B cell (primary cell): ENCODE results near the gene RIC1. TPM values are rescaled to one million over a fixed set of nuclear protein-coding genes. Genes with fewer than 3 reads are reported as not detected.

Experiments
- ATAC-seq: fragments of 200-7000 bp; cut with Tn5 transposase; one replicate; pipeline ENCODE4 v1.10.0; 2021; ENCODE audit warnings: low read depth, mild to moderate bottlenecking, moderate number of reproducible peaks, moderate library complexity
- CTCF ChIA-PET: fragments of 350-600 bp; sonication (Branson Sonifier 250); formaldehyde crosslinking; loops from one replicate; lab custom pipeline; 2021; ENCODE audit warnings: antibody characterized with exemption, inconsistent platforms; lab: Charles Lee
- POLR2A ChIA-PET: fragments of 350-600 bp; sonication (Branson Sonifier 250); formaldehyde crosslinking; loops from one replicate; lab custom pipeline; 2021; ENCODE audit warnings: antibody characterized with exemption; lab: Charles Lee
- DNase-seq: peaks from one replicate; pipeline ENCODE4 v3.0.0; 2013
- H2AFZ ChIP-seq: 2 replicates; pipeline ENCODE4 v1.6.1; 2012; ENCODE audit warnings: mild to moderate bottlenecking, low read depth, low read length; ENCODE audit not compliant: insufficient read depth, poor library complexity, severe bottlenecking
- H3K27ac ChIP-seq, 2 donors: 1 replicate in 1 of 2; 2 replicates in 1 of 2; pipeline ENCODE4 v1.5.1; 2012 to 2013; ENCODE audit warnings: low read length in 2 of 2, mild to moderate bottlenecking in 2 of 2, moderate library complexity in 1 of 2
- H3K27me3 ChIP-seq, 4 experiments: fragments of 200-600 bp in 1 of 4; sonication (generic) in 1 of 4; replicated peaks in 1 of 4; 1 replicate in 2 of 4; 2 replicates in 2 of 4; pipeline versions ENCODE4 v1.6.1 to v1.7.0; 2013 to 2016; ENCODE audit warnings: low read length in 3 of 4, mild to moderate bottlenecking in 2 of 4, mixed read lengths in 1 of 4, moderate library complexity in 1 of 4; ENCODE audit not compliant: insufficient read depth in 4 of 4, control insufficient read depth in 3 of 4; ENCODE audit errors: control extremely low read depth in 1 of 4
- H3K36me3 ChIP-seq, 2 experiments: replicated peaks in 1 of 2; 1 replicate in 1 of 2; 2 replicates in 1 of 2; pipeline versions ENCODE4 v1.6.1 to v1.7.1; 2013; ENCODE audit warnings: low read length in 1 of 2; ENCODE audit not compliant: insufficient read depth in 2 of 2, control insufficient read depth in 1 of 2; ENCODE audit errors: control extremely low read depth in 1 of 2, extremely low read depth in 1 of 2
- H3K4me1 ChIP-seq, 2 donors: fragments of 200-600 bp in 1 of 2; sonication (generic) in 1 of 2; 1 replicate in 1 of 2; 2 replicates in 1 of 2; pipeline versions ENCODE4 v1.5.1 to v1.6.1; 2013 to 2017; ENCODE audit warnings: low read length in 2 of 2; ENCODE audit not compliant: control insufficient read depth in 2 of 2, insufficient read depth in 2 of 2
- H3K4me2 ChIP-seq: replicated peaks from 2 replicates; pipeline ENCODE3; 2012; ENCODE audit warnings: mild to moderate bottlenecking, low read depth, low read length; ENCODE audit not compliant: poor library complexity, severe bottlenecking
- H3K4me3 ChIP-seq, 5 experiments: fragments of 200-600 bp in 1 of 5; sonication (generic) in 1 of 5; 1 replicate in 3 of 5; 2 replicates in 2 of 5; pipeline versions ENCODE4 v1.5.1 to v1.7.0; 2011 to 2016; ENCODE audit warnings: low read length in 4 of 5, mild to moderate bottlenecking in 4 of 5, low read depth in 2 of 5, control low read depth in 1 of 5, moderate library complexity in 1 of 5; ENCODE audit not compliant: insufficient read depth in 1 of 5; ENCODE audit errors: control extremely low read depth in 1 of 5, extremely low read depth in 1 of 5
- H3K79me2 ChIP-seq: fragments of 200-600 bp; sonication (generic); one replicate; pipeline ENCODE4 v1.6.0; 2016; ENCODE audit warnings: low read length; ENCODE audit not compliant: control insufficient read depth, insufficient read depth
- H3K9ac ChIP-seq: fragments of 200-600 bp; sonication (generic); 2 replicates; pipeline ENCODE4 v1.6.1; 2017; ENCODE audit warnings: mild to moderate bottlenecking, low read length, moderate library complexity
- H3K9me3 ChIP-seq, 3 donors: one replicate each; pipeline versions ENCODE4 v1.6.1 to v1.7.1; 2013; ENCODE audit warnings: low read length in 2 of 3; ENCODE audit not compliant: control insufficient read depth in 2 of 3, insufficient read depth in 1 of 3; ENCODE audit errors: control extremely low read depth in 1 of 3
- H4K20me1 ChIP-seq: 2 replicates; pipeline ENCODE4 v1.6.0; 2012; ENCODE audit warnings: mild to moderate bottlenecking, low read length; ENCODE audit not compliant: insufficient read depth, control insufficient read depth, poor library complexity, severe bottlenecking
- H3K27ac Mint-ChIP-seq: one replicate; pipeline ENCODE4 v1.8.0; 2021; ENCODE audit warnings: mixed read lengths
- H3K27me3 Mint-ChIP-seq: one replicate; pipeline ENCODE4 v1.8.0; 2021; ENCODE audit warnings: mixed read lengths
- H3K4me1 Mint-ChIP-seq: one replicate; pipeline ENCODE4 v1.8.0; 2021; ENCODE audit warnings: mixed read lengths
- H3K4me3 Mint-ChIP-seq: one replicate; pipeline ENCODE4 v1.8.0; 2021; ENCODE audit warnings: mixed read lengths
- H3K9me3 Mint-ChIP-seq: one replicate; pipeline ENCODE4 v1.8.0; 2022; ENCODE audit warnings: mixed read lengths; ENCODE audit not compliant: insufficient read depth
- CTCF ChIP-seq: fragments of 200-600 bp; IDR thresholded peaks from one replicate; pipeline ENCODE4 v1.8.0; 2022; ENCODE audit warnings: antibody characterized with exemption, mild to moderate bottlenecking
- EZH2 ChIP-seq: IDR thresholded peaks from 2 replicates; pipeline ENCODE4 v1.6.1; 2012; ENCODE audit warnings: borderline replicate concordance, low read depth, mild to moderate bottlenecking, moderate library complexity, low read length; ENCODE audit not compliant: insufficient read depth, poor library complexity, severe bottlenecking
- WGBS: methylation state at CpG from one replicate; pipeline ENCODE4 v1.1.5; 2013; ENCODE audit warnings: missing lambda C conversion rate; ENCODE audit not compliant: insufficient coverage; 5-methylcytosine and 5-hydroxymethylcytosine counted together
- intact Hi-C: fragments of 100-400 bp; cut with micrococcal nuclease; formaldehyde crosslinking; loops from one replicate; pipeline ENCODE4 v1.10.0; 2022
- polyA plus RNA-seq: library from polyadenylated mRNA; depleted of rRNA; stranded (reverse); fragments of >200 nt; gene quantifications from 2 replicates; pipeline ENCODE4 v1.2.3, GENCODE V29; 2012
- total RNA-seq, 2 donors: library from RNA; stranded (reverse); fragments of 120-200 nt in 1 of 2; gene quantifications; 1 replicate in 1 of 2; 2 replicates in 1 of 2; pipeline versions ENCODE4 v1.2.3 to v1.2.4, GENCODE V29; 2013 to 2022

Gene RIC1
- total and polyA plus RNA-seq, 2 donors (not counting 1 experiment from before 2014, with no cell fraction given), result 20.7 to 58.8 TPM

DNA sequence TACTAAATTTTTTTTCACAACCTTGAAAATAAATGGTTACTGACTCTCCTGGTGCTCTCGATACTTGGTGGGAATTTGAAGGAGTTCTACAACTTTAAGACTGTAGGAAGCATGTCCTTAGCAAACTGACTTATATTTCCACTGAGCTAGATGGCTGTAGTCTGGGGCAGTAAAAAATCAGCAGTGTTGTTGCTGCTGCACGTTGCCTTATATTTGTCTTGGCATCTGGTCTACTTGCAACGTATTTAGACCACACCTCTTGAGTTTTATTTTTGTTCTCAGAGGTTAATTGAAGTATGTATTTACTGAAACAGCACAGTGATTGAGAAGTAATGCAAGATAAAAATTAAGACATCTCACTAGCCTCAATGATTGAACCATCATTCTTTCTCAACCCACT is 127.7 kb downstream of the RIC1 start:
- Mint-ChIP-seq H3K4me3 (no peak overlapping the region), H3K9me3 (no peaks in the 10 kb centered on the region), H3K4me1 (peaks cover 6% of the 10 kb centered on the region), H3K27me3 (no peaks in the 10 kb centered on the region), H3K27ac (no peak overlapping the region)
- ChIA-PET CTCF (interaction anchor here (0.6 to 0.7 kb wide), 2 partner anchors 48 to 68 kb away, joined by 3 to 4 read pairs; no protein-coding TSS in a partner anchor), POLR2A (no interaction called here)
- Histone ChIP-seq H2AFZ (no peak overlapping the region), H3K79me2 (no peaks in the 10 kb centered on the region), H3K4me2 (no peak overlapping the region), H3K4me3 (no peak overlapping the region), H3K4me1 (no peaks in the 10 kb centered on the region), H3K9ac (no peak overlapping the region), H3K36me3 (peaks cover 2 to 24% of the 10 kb centered on the region in 2 experiments), H4K20me1 (no peaks in the 10 kb centered on the region), H3K27ac (peak overlapping the region in 1 of 2 donors; percentile 23), H3K9me3 (no peaks in the 10 kb centered on the region), H3K27me3 (no peaks in the 10 kb centered on the region)
- ATAC-seq (no peak), DNase-seq (no peak)
- intact Hi-C loops, result no loop called here
- TF ChIP-seq CTCF (no peak), EZH2 (no peak)
- WGBS, result no CpG with 5 or more reads among the region's 3 CpGs

DNA sequence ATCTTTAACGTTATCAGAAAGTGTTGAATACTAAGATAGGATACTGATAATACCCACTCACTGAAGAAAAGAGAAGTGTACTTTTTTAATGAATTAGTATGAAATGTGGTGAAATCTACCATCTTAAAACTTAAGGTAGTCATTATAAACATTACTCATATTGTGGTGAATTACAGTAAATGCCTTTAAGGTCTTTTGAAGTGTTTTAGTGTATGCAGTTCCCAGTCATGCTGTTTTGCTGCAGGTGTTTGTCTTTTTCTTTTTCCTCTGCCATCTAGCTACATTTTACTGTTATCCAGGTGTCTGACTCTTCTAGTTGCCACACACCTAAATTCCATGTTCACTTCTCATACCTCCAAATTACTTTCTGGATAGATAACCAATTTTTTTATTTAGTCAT is 131.4 kb downstream of the RIC1 start:
- Mint-ChIP-seq H3K4me3 (no peak overlapping the region), H3K9me3 (no peaks in the 10 kb centered on the region), H3K27me3 (no peaks in the 10 kb centered on the region), H3K4me1 (peaks cover 10% of the 10 kb centered on the region), H3K27ac (no peak overlapping the region)
- POLR2A ChIA-PET, result no interaction called here
- Histone ChIP-seq H2AFZ (no peak overlapping the region), H3K9me3 (no peaks in the 10 kb centered on the region), H3K36me3 (peaks cover 0 to 52% of the 10 kb centered on the region in 2 experiments), H4K20me1 (no peaks in the 10 kb centered on the region), H3K27me3 (no peaks in the 10 kb centered on the region), H3K4me3 (no peak overlapping the region), H3K27ac (no peak overlapping the region), H3K9ac (no peak overlapping the region), H3K4me1 (peaks cover 0 to 4% of the 10 kb centered on the region in 2 donors), H3K4me2 (no peak overlapping the region), H3K79me2 (no peaks in the 10 kb centered on the region)
- no CpG with 5 or more reads among the region's 1 CpG for WGBS
- TF ChIP-seq CTCF (no peak), EZH2 (no peak)
- ATAC-seq (no peak), DNase-seq (no peak)
- intact Hi-C loops, result loop anchor here (10.0 kb wide), 1 partner anchor 576 kb away; the partner anchor contains the start of gene INSL6
- CTCF ChIA-PET, result no interaction called here
